Panc1 (cell line): Measurements from ENCODE around the gene CAMSAP2. TPM values are rescaled to one million over a fixed set of nuclear protein-coding genes. Genes with fewer than 3 reads are reported as not detected.
A peak's percentile ranks its signal among the peaks of the same experiment; 100 is the strongest.

Experiments
- ATAC-seq: fragments of 200-7000 bp; cut with Tn5 transposase; 2 replicates; pipeline ENCODE4 v1.9.1; 2020; ENCODE audit warnings: mild to moderate bottlenecking, moderate library complexity
- Bru-seq: library from RNA; stranded (reverse); fragments of 400-500 nt; gene quantifications from one replicate; lab custom pipeline; 2021; lab: Mats Ljungman, UMichigan
- BruChase-seq, 2 experiments: library from RNA; stranded (reverse); fragments of 400-500 nt; gene quantifications; one replicate each; lab custom pipeline; 2021; lab: Mats Ljungman, UMichigan
- BruUV-seq: library from RNA; stranded (reverse); fragments of 400-500 nt; replicated peaks from 2 replicates; lab custom pipeline; 2021; lab: Mats Ljungman, UMichigan
- CTCF ChIA-PET: fragments of 300-600 bp; sonication (Branson Sonifier 250); formaldehyde crosslinking; loops from one replicate; lab custom pipeline; 2022; ENCODE audit warnings: antibody characterized with exemption; lab: Charles Lee
- POLR2A ChIA-PET: fragments of 300-600 bp; sonication (Branson Sonifier 250); formaldehyde crosslinking; loops from one replicate; lab custom pipeline; 2022; ENCODE audit warnings: antibody characterized with exemption; lab: Charles Lee
- DNase-seq: peaks from one replicate; pipeline ENCODE4 v3.0.0-alpha.2; 2010; ENCODE audit warnings: low read depth, low spot score
- H3K27ac ChIP-seq: 2 replicates; pipeline ENCODE4 v1.5.1; 2011; ENCODE audit warnings: mild to moderate bottlenecking, low read length, inconsistent platforms
- H3K27me3 ChIP-seq: fragments of 200-500 bp; sonication (Bioruptor generic); 2 replicates; pipeline ENCODE4 v1.6.0; 2014; ENCODE audit warnings: low read length, inconsistent platforms; ENCODE audit not compliant: control insufficient read depth, insufficient read depth
- H3K36me3 ChIP-seq: fragments of 200-500 bp; sonication (Bioruptor generic); 2 replicates; pipeline ENCODE4 v1.5.1; 2014; ENCODE audit warnings: inconsistent platforms, mild to moderate bottlenecking, low read length, moderate library complexity; ENCODE audit not compliant: control insufficient read depth, insufficient read depth
- H3K4me1 ChIP-seq: 2 replicates; pipeline ENCODE4 v1.5.1; 2011; ENCODE audit warnings: inconsistent platforms, mild to moderate bottlenecking, low read length, moderate library complexity; ENCODE audit not compliant: control insufficient read depth, insufficient read depth
- H3K4me3 ChIP-seq, 2 experiments: 2 replicates each; pipeline ENCODE4 v1.5.1; 2011 to 2012; ENCODE audit warnings: low read depth in 2 of 2, low read length in 2 of 2, mild to moderate bottlenecking in 2 of 2, inconsistent platforms in 1 of 2, moderate library complexity in 1 of 2
- H3K9me3 ChIP-seq: fragments of 200-500 bp; sonication (Bioruptor generic); 2 replicates; pipeline ENCODE4 v1.5.1; 2014; ENCODE audit warnings: low read depth, mild to moderate bottlenecking, inconsistent platforms, low read length, moderate library complexity; ENCODE audit not compliant: control insufficient read depth, insufficient read depth
- CTCF ChIP-seq: fragments of 450-650 bp; IDR thresholded peaks from 2 replicates; pipeline ENCODE4 v1.5.1; 2017; ENCODE audit warnings: mild to moderate bottlenecking
- POLR2AphosphoS5 ChIP-seq: IDR thresholded peaks from 2 replicates; pipeline ENCODE4 v1.6.1; 2012; ENCODE audit warnings: mild to moderate bottlenecking, low read depth, low read length, moderate library complexity
- REST ChIP-seq, 2 experiments: IDR thresholded peaks; 2 replicates each; pipeline ENCODE4 v1.6.1; 2011 to 2012; ENCODE audit warnings: low read depth in 2 of 2, control low read depth in 1 of 2, low read length in 1 of 2, mild to moderate bottlenecking in 1 of 2, moderate library complexity in 1 of 2; ENCODE audit not compliant: insufficient read depth in 1 of 2
- SIN3A ChIP-seq: IDR thresholded peaks from 2 replicates; pipeline ENCODE4 v1.6.1; 2012; ENCODE audit warnings: low read depth, mild to moderate bottlenecking, low read length, moderate library complexity, borderline replicate concordance; ENCODE audit not compliant: insufficient read depth
- TCF7L2 ChIP-seq: IDR thresholded peaks from 2 replicates; pipeline ENCODE4 v1.6.1; 2011; ENCODE audit warnings: mild to moderate bottlenecking, low read depth, low read length, inconsistent platforms
- in situ Hi-C: cut with HindIII; loops from 2 replicates; pipeline ENCODE4 v1.10.0; 2016; ENCODE audit warnings: low sequenced_read_pairs, low pct_unique_long_range_greater_than_20kb
- intact Hi-C: fragments of 100-400 bp; cut with micrococcal nuclease; formaldehyde crosslinking; loops from one replicate; pipeline ENCODE4 v1.10.0; 2022; ENCODE audit not compliant: unreplicated experiment
- long read RNA-seq: library from polyadenylated mRNA; unstranded; transcript quantifications from one replicate; pipeline ENCODE4 v2.0.0, GENCODE V29; 2021; ENCODE audit not compliant: unreplicated experiment
- polyA plus RNA-seq: library from polyadenylated mRNA; unstranded; fragments of >200 nt; gene quantifications from one replicate; pipeline ENCODE4 v1.2.1, GENCODE V29; 2012; ENCODE audit warnings: missing spikeins; ENCODE audit not compliant: insufficient read length
- total RNA-seq: library from RNA; stranded (reverse); gene quantifications from one replicate; pipeline ENCODE4 v1.2.1, GENCODE V29; 2021; ENCODE audit not compliant: unreplicated experiment

CAMSAP2 gene
- total RNA-seq (40.1 TPM), Bru-seq, nascent RNA (percentile 90 among the genes with signal in this experiment), BruChase-seq, experiment 1, labeled RNA remaining after a 2-hour chase (percentile 89 among the genes with signal in this experiment), BruChase-seq, experiment 2, labeled RNA remaining after a 6-hour chase (percentile 89 among the genes with signal in this experiment)
- 12.7 TPM for polyA plus RNA-seq
- long read RNA-seq, full-length matches to known transcripts: 7 of 39 reads
- long read RNA-seq, partial matches to known transcripts: 26 of 39 reads
- long read RNA-seq, other reads (novel, unspliced or antisense): 6 of 39 reads

GRCh38 chr1:200738327-200738948 is at the start of gene CAMSAP2:
CAMSAP2 (plus strand) TSS chr1:200738893; CDS start chr1:200739828, 935 bp downstream.
- in situ Hi-C loops (no loop called here), intact Hi-C loops (no loop called here)
- CTCF ChIA-PET: interaction anchor here (0.6 kb wide), 1 partner anchor 87 kb away, joined by 3 read pairs; no protein-coding TSS in a partner anchor
- Histone ChIP-seq H3K9me3 (no peaks in the 10 kb centered on the region), H3K4me1 (peaks cover 17% of the 10 kb centered on the region), H3K36me3 (peaks cover 2% of the 10 kb centered on the region), H3K27me3 (no peaks in the 10 kb centered on the region), H3K4me3 (peak within 1 kb of the TSS; percentile 90), H3K27ac (peak within 1 kb of the TSS; percentile 93)
- POLR2A ChIA-PET: interaction anchor here (0.7 to 0.8 kb wide), 2 partner anchors 15 to 38 kb away, joined by 4 read pairs; no protein-coding TSS in a partner anchor
- no peak for TF ChIP-seq CTCF
- peak; percentile 59; the same call in 1 of the 2 replicates for TF ChIP-seq TCF7L2
- BruUV-seq: no TSS peak
- no peak for DNase-seq
- ATAC-seq: peak; percentile 87

- CTCF ChIA-PET: no interaction called here
These were observed 46.4 kb upstream of the CAMSAP2 start for GRCh38 chr1:200692316-200692715.

More at GRCh38 chr1:200692316-200692715, 46.4 kb upstream of the CAMSAP2 start:
- Histone ChIP-seq H3K27ac (no peak overlapping the region), H3K4me1 (no peaks in the 10 kb centered on the region), H3K36me3 (no peaks in the 10 kb centered on the region), H3K9me3 (no peaks in the 10 kb centered on the region), H3K4me3 (no peak overlapping the region), H3K27me3 (no peaks in the 10 kb centered on the region)
- no peak for ATAC-seq
- intact Hi-C loops: no loop called here
- in situ Hi-C loops: no loop called here
- no TSS peak for BruUV-seq
- TF ChIP-seq TCF7L2 (no peak), CTCF (no peak), SIN3A (no peak), REST (IDR thresholded peaks at IDR 0.05; ENCODE audit: insufficient read depth in 1 of 2, low read depth in 2 of 2, low read length in 1 of 2) (no peak), POLR2AphosphoS5 (no peak)
- POLR2A ChIA-PET: no interaction called here
- no peak for DNase-seq
